Myocyte (in vitro differentiated cells): Measurements from ENCODE around the gene KCNH6. TPM values are rescaled to one million over a fixed set of nuclear protein-coding genes. Genes with fewer than 3 reads are reported as not detected.

Source experiments
- DNase-seq: peaks from one replicate; pipeline ENCODE4 v3.0.0-alpha.2; 2012; ENCODE audit warnings: low read depth
- polyA plus RNA-seq: library from polyadenylated mRNA; unstranded; fragments of >200 nt; gene quantifications from one replicate; pipeline ENCODE4 v1.2.1, GENCODE V29; 2012; ENCODE audit warnings: missing spikeins
- total RNA-seq: library from RNA; depleted of rRNA; stranded (reverse); fragments of >200 nt; gene quantifications from 2 replicates; pipeline ENCODE4 v1.2.3, GENCODE V29; 2014

Gene KCNH6
- not detected in 2 replicates for total RNA-seq
- polyA plus RNA-seq, result not detected

DNA sequence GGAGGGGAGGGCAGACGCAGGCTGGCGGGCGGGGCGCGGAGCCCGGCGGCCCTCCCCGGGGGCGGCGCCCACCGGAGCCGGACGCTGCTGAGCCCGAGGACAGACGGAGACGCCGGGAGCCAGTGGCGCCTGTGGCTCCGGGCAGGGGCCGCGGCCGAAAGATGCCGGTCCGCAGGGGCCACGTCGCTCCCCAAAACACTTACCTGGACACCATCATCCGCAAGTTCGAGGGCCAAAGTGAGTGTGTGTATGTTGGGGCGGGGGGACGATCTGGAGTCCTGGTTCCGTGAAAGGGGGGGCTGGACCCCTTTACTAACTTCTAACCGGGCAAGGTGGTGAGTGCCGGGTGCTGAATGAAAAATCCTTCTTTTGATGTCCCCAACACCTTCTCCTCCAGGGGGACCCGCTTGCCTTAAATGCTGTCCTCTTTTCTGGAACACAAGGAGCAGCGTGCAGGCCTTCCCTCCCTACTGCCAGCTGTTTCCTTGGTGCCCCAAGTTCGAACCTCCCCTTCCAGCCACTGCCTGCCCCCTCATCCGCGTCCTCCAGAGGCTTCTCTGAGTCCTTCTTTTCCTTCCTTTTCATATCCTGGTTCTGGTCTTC is at the start of gene KCNH6:
KCNH6 (plus strand) TSS at position 106 of the 603 bp plus-strand sequence; CDS start at position 162, 56 bp downstream.
- no peak for DNase-seq

- DNase-seq, result no peak
Measured at GRCh38 chr17:63474174-63474573, 49.0 kb upstream of the KCNH6 start.

DNA sequence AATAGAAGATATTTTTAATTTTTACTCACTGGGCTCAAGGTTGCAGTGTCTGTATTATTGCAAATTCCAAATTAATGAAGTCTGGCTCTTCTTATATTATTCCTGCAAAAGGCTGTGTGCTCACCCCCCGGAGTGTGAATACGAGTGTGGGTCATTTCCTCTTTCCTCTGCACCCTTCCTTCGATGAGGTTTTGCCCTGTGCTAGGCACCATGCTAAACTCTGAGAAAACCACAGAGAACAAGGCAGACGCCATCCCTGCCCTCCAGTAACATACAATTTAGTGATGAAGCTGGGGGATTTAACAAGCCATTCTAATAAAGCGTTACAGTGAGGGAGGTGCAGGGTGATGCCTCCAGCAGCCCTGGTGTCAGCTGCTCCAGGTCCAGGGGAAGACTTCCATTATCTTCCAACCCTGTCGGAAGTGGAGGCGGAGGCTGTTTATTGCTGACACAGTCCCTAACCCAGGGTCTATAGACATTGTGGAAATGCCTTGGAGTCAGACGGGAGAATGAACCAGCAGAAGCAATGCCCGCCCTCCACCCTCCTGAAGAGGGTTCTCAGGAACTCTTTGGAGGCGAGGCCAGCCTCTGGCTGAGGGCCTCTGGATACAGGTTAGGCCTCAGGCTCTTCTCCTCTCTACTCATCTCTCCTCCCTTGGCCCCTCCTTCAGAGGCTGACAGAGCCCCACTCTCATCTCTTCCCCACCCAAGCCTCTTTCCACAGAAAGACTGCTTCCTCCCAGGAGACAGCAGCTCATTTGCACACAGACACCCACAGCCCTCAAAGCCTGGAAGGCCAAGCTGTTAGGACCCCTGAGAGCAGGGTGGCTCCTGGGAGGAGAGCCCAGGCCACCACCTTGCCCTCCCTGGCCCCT is 48.3 kb upstream of the KCNH6 start:
- DNase-seq, result no peak

DNA sequence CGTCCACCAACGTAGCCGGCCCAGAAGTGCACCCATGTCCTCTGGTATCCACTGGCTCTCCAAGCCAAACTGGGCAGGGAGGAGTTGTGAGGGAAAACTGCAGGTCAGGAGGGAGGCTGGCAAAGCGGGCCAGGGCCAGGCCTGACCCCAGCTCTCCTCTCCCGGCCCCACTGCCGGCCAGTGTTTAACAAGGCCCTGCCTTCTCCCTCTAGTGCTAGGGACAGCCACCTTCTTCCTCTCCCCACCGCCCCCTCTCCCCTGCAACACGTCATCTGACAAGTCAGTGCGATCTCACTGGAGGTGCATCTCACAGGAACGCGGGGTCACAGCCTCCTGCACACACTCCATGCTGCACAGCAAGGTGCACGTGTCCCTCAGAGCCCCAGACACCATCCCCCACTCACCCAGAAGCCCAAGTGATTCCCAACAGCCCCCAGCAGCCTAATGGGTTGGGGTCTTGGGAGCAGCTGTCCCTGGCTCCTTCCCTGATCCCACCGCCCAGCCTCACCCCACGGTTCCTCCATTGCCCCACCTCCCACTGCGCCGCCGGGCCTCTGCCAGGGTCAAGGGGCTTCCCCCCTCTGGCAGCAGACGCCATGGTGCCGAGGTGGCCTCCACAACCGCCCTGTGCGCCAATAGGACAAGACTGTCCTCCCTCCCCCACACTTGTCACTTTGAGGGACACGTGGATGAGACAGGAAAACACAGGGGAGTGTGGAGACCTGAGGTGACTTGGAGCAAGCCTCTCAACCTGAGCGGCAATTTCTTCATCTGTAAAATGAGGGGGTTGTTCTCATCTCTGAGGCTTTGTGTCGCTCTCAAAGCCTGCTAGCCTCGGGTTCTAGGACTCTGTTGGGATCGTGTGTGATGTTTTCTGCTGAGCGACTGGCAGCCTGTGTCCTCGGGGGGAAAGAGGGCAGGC is 47.4 kb upstream of the KCNH6 start:
- DNase-seq, result no peak

GRCh38 chr17:63476459-63476853 is 46.7 kb upstream of the KCNH6 start:
- no peak for DNase-seq

- peak; percentile 71 for DNase-seq
Measured at GRCh38 chr17:63476854-63477479, 46.2 kb upstream of the KCNH6 start, which contains the start of gene ACE. Gene ACE (plus strand): TSS chr17:63477061. CDS start chr17:63477095, 34 bp downstream.

DNA sequence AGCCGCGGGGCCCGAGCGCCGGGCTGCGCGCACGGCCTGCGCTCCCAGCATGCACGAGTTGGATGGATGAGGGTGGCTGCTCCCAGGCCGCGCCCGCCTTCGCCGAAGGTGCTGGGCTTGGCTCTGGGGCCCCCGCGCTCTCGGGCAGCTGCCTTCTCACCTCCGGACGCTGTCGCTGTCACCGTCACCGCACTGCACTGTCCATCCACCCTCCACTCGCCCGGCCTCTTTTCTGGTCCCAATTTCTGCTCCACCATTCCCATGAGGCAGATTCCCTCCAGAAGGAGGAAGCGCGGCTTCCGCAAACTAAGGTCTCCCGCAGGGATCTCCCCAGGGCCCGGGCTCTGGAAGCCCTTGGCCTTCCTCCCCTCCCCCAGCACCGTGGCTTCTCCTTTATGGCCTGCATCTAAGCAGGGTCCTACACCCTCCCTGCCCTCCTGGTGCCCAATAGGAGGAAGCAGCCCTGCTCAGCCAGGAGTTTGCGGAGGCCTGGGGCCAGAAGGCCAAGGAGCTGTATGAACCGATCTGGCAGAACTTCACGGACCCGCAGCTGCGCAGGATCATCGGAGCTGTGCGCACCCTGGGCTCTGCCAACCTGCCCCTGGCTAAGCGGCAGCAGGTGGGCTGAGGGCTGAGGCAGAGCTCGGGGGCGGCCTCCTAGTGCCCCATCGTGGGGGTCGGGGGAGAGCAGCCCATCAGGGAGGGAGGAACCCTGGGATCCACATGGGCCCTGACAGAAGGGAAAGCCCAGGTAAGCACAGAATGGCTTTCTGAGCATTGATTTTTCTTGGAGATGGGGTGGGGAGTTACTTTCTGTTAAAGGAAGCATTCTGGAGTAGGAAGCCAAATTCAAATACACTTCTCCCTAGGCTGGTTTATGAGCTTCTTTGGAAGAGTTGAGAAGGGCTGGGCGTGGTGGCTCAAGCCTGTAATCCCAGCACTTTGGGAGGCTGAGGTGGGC is 45.4 kb upstream of the KCNH6 start:
- DNase-seq, result peak; percentile 21

- DNase-seq, result peak; percentile 91
Measured at GRCh38 chr17:63478814-63479494, 44.2 kb upstream of the KCNH6 start.

- DNase-seq, result peak; percentile 78
Measured at GRCh38 chr17:63479495-63480184, 43.5 kb upstream of the KCNH6 start.

DNA sequence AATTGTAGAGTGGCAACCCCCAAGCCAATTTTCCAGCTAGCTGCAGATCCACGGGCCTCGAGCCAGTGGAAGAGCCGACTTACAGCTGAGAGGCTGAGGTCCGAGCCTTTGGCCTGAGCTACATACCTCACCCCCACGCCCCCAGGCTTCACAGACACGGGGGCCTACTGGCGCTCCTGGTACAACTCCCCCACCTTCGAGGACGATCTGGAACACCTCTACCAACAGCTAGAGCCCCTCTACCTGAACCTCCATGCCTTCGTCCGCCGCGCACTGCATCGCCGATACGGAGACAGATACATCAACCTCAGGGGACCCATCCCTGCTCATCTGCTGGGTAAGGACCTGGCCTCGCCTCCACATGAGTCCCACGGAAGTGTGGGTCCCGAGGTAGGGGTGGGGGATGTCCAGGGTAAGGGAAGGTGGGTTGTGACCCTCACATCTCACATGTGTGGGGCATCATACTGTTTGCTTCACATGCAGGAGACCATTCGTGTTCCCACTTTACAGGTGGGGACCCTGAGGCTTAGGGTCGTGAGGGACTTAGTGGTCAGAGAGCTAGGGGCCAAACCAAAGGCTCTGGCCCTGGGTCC is 42.9 kb upstream of the KCNH6 start:
- DNase-seq, result no peak

GRCh38 chr17:63480826-63481487 is 42.2 kb upstream of the KCNH6 start:
- no peak for DNase-seq

DNA sequence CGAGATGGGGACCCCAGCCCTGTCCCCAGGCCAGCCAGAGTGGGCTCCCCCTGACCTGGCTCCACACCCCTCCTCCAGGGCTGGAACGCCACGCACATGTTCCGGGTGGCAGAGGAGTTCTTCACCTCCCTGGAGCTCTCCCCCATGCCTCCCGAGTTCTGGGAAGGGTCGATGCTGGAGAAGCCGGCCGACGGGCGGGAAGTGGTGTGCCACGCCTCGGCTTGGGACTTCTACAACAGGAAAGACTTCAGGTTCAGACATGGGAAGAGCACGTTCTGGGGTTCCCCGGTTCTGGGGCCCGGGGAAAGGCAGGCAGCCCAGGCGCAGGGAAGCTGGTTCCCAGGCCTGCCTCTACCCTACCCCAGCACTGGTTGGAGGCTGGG is 41.7 kb upstream of the KCNH6 start:
- no peak for DNase-seq

GRCh38 chr17:63482509-63482908 is 40.6 kb upstream of the KCNH6 start:
- DNase-seq, result no peak

- no peak for DNase-seq
Measured at GRCh38 chr17:63483038-63483437, 40.1 kb upstream of the KCNH6 start.

DNA sequence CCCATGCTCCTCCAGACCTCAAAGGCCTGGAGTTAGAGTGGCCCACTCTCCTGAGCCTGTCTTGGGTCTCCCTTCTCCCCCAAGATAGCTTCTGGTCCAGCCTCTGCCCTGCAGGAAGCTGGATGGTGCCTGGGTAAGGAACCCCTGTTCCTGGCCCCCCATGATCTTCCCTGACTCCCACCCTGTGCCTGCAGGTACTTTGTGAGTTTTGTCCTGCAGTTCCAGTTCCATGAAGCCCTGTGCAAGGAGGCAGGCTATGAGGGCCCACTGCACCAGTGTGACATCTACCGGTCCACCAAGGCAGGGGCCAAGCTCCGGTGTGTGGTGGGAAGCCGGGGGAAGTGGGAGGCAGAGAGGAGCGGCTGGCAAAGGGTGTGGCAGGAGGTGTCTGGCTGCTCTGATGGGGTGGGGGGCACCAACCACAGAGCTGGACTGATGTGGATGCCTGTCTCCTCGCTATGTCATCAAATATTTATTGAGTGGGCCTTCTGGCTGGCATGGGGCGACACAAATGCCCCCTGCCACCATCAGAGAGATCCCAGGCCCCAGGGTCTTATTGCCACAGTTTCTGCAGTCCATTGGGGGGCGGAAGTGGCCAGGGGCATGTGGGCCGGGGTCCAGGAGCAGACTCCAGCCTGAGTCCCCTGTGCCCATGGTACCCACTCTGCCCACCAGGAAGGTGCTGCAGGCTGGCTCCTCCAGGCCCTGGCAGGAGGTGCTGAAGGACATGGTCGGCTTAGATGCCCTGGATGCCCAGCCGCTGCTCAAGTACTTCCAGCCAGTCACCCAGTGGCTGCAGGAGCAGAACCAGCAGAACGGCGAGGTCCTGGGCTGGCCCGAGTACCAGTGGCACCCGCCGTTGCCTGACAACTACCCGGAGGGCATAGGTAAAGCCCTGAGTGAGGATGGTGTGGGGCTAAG is 39.2 kb upstream of the KCNH6 start:
- DNase-seq, result no peak

DNA sequence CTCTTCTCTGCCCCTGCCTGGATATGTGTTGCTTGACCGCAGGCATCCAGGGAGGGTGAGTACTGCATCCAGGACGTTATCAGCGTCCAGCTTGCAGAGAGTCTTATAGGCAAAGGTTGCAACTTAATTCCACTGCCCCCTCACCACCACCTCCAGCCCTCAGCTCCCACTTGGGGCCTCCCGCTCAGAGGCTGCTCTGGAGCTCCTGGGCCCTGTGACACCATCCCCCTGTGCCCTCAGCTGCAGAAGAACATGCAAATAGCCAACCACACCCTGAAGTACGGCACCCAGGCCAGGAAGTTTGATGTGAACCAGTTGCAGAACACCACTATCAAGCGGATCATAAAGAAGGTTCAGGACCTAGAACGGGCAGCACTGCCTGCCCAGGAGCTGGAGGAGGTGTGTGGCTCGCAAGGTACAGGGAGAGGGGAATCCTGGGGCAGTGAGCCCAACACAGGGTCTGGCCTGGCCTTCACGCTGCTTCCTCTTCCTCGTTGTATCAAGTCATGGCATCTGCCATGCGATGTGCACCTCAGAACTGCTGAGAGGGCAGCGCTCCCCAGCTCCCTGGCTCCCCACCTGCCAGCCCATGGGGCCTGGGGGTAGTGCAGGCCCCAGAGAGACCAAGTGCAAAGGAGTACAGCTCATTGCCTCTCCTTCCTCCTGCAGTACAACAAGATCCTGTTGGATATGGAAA is 36.7 kb upstream of the KCNH6 start:
- DNase-seq, result no peak
